HG03060 (cell line): ENCODE data around the gene CNTN5.

ENCODE experiments used
- ATAC-seq: cut with Tn5 transposase; IDR thresholded peaks from one replicate; pipeline ENCODE4 v1.9.1; 2021; ENCODE audit warnings: low read depth, moderate number of reproducible peaks; ENCODE audit not compliant: unreplicated experiment

The CNTN5 gene

DNA sequence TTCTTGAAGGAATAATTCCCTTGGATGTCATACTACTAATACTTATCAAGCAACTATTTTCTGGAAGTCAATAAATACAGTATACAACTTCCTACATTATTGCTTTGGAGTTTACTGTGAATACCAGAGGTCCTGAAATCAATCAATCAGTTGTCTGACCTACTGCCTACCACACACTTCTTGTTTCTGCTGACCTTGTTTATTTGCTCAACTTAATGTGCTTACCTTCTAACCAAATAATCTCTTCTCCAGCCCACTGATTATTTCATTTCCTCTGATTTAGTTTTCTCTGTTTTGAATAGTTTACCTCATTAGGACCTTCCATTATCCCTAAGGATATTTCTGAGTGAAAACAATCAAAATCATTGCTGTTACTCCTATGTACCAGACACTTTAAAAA, 1142.7 kb downstream of the CNTN5 start:
- no peak for ATAC-seq

GRCh38 chr11:100174881-100175280, 1154.1 kb downstream of the CNTN5 start:
- ATAC-seq, result no peak

- no peak for ATAC-seq
Measured at GRCh38 chr11:100176456-100176855, 1155.7 kb downstream of the CNTN5 start.

DNA sequence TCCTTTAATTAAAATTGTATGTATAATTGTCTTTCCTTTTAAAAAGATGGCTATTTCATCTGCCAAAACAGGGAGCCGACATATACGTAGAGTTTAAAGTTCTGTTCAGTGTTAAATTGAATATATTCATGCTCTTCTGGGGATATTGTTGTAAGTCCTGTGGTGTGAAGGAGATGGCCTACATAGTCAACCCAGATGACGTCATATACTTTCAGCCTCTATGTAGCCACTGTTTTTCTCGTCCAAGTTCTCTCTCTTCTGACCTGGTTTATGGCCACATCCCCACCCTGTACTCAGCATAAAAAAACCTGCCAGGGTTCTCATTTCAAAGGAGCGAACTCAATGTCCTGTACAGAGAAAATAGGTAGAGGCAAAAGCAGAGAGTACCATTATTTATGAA, 1156.9 kb downstream of the CNTN5 start:
- no peak for ATAC-seq

DNA sequence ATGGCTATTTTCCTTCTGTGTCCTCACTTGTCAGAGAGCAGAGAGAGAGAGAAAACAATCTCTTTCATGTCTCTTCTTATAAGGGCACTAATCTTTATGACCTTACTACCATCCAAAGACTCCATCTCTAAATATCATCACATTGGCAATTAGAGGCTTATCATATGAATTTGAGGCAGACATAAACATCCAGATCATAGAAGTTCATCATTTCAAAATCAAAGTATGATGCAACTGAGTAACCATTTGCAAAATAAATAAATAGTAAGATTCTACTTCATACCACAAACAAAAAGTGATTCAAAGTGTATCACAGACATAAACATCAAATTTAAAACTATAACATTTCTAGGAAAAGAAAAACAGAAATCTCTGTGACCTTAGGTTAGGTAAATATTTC, 1161.6 kb downstream of the CNTN5 start:
- ATAC-seq, result no peak

- no peak for ATAC-seq
Measured at GRCh38 chr11:100182927-100183326, 1162.2 kb downstream of the CNTN5 start.

GRCh38 chr11:100185588-100185987, 1164.8 kb downstream of the CNTN5 start:
- no peak for ATAC-seq

GRCh38 chr11:100188137-100188783, 1167.5 kb downstream of the CNTN5 start:
- no peak for ATAC-seq

DNA sequence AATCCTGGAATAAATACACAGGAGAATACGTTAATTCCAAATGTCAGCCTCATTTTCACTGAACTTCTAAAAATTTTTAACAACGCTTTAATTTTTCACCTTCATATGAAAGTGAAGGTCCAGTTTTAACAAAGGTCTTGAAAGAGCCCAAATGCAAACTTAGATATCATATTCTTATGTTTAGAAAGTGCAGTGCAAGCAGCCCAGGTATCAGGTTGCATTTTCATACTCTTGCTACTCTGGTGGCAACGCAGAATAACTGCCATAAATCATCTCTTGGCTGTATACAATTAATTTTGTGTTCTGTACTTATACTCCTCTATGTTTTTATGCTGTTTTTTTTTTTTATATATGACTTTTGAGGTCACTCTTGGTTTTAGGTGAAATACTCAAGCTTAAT, 1169.6 kb downstream of the CNTN5 start:
- ATAC-seq, result no peak

DNA sequence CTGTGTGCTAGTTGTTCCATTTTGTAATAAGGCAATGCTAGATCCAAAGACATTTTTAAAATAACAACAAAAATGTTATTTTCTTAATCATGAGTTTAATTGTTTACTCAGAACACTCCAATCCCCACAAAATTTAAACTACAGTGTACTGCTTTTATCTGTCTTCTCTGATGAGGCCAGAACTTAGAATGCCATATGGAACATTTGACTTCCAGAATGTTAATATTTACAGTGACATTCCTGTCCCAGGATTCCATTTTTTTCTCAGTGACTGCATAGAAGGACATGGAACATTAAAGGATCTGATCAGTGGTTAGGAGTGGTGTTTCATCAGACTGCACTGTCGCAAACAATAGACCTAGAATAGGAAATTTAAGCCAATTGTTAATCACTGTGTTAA, 1171.4 kb downstream of the CNTN5 start:
- no peak for ATAC-seq

DNA sequence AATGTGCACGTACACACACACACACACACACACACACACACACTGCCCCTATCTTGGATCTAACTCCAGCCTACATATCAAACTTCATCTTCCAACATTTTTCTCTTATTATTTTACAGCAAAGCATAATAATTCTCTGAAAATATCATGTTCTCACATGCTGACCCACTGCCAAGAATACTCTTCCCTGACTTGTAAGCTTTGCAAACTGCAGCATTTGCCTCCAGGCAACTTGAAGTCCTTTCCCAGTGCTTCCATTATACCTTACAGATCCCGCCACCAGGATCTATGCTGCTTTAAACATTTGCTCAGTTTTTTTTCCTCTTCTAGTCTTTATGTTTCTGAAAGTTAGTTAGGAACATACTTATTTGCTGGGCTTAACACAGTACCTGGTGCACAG, 1183.0 kb downstream of the CNTN5 start:
- ATAC-seq, result no peak

- no peak for ATAC-seq
Measured at GRCh38 chr11:100205926-100206325, 1185.2 kb downstream of the CNTN5 start.

- ATAC-seq, result no peak
Measured at GRCh38 chr11:100208207-100208606, 1187.5 kb downstream of the CNTN5 start.

- ATAC-seq, result no peak
Measured at GRCh38 chr11:100214791-100215190, 1194.0 kb downstream of the CNTN5 start.

GRCh38 chr11:100220801-100221200, 1200.1 kb downstream of the CNTN5 start:
- no peak for ATAC-seq

GRCh38 chr11:100221791-100222190, 1201.0 kb downstream of the CNTN5 start:
- no peak for ATAC-seq

DNA sequence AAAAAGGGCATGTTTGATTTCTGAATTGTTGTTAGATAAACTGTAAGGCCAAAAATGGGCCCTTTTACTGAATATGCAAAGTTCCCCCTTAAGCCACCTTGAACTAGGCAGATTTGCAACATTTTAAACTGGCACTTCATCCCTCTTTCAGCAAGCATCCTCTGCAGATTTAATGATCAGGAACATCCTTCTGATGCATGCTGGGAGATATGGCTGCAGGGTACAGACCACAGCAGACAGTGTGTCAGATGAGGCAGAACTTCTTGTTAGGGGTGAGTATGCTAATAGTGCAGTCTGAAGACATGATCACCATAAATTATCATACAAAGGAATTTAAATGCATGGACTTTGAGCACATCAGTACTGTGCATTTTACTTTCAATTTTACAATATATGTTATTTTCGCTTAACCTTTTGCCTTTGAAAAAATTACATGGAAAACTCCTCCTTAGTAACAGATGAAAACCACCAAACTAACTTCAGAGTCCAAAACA, 1203.8 kb downstream of the CNTN5 start:
- ATAC-seq, result no peak

DNA sequence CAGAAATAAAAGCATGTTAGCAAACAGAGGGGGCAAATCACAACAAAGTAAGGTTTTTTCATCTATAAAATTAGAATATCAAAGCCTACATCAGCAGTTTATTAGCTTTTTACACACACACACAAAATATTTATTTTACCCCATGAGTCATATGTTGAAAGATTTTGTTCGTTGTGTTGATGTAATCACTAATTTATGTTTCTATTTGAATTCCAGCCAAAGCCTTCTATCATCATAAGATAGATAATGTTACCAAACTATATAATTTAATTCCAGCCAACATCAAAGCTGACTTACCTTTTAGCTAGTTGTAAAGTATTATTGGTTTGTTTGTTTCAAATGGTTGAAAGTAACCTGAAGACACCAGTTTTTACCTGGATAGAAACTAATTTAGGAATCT, 1208.3 kb downstream of the CNTN5 start:
- no peak for ATAC-seq

- no peak for ATAC-seq
Measured at GRCh38 chr11:100232006-100232405, 1211.3 kb downstream of the CNTN5 start.

GRCh38 chr11:100235085-100235484, 1214.3 kb downstream of the CNTN5 start:
- ATAC-seq, result no peak

GRCh38 chr11:100240025-100240539, 1219.3 kb downstream of the CNTN5 start:
- ATAC-seq, result no peak

GRCh38 chr11:100247704-100248103, 1227.0 kb downstream of the CNTN5 start:
- no peak for ATAC-seq
